Adrenal gland (tissue), 5 donors: Measurements from ENCODE around the gene SPAG6.

ENCODE experiments used
- POLR2A ChIP-seq, 2 donors: fragments of 450-650 bp; IDR thresholded peaks; one replicate each; pipeline ENCODE4 v1.6.1; 2017; ENCODE audit warnings: antibody characterized with exemption in 2 of 2, mild to moderate bottlenecking in 2 of 2, moderate library complexity in 1 of 2
- TF ChIP-seq, protein P1 (sequence below), 6 experiments: fragments of 450-650 bp in 4 of 6; fragments of 200-600 bp in 2 of 6; sonication (generic) in 1 of 6; IDR thresholded peaks; 1 replicate in 5 of 6; 2 replicates in 1 of 6; pipeline versions ENCODE4 v1.5.1 to v1.8.0; 2016 to 2021; ENCODE audit warnings: antibody characterized with exemption in 6 of 6, mild to moderate bottlenecking in 2 of 6, moderate library complexity in 1 of 6
- donor health status: DM: no; HTN: no; CAD: no.

DNA sequence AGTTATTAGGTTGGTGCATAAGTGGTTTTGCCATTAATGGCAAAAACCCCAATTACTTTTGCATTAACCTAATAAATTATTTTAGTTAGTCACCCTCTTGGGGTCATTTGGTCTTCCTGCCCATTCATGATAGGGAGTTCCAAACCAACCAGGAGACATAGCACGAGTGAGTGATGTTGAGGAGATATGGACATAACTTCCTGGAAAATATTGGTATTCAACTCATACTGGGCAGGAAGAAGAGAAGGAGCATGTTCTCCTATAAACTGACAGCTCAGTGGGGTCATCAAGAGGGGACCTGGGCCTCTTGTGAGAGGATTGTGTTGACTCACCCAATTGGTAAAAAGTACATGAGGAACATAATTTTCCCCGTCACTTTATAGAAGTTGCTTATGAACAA, 23.7 kb downstream of the SPAG6 start:
- TF ChIP-seq, protein P1, sequence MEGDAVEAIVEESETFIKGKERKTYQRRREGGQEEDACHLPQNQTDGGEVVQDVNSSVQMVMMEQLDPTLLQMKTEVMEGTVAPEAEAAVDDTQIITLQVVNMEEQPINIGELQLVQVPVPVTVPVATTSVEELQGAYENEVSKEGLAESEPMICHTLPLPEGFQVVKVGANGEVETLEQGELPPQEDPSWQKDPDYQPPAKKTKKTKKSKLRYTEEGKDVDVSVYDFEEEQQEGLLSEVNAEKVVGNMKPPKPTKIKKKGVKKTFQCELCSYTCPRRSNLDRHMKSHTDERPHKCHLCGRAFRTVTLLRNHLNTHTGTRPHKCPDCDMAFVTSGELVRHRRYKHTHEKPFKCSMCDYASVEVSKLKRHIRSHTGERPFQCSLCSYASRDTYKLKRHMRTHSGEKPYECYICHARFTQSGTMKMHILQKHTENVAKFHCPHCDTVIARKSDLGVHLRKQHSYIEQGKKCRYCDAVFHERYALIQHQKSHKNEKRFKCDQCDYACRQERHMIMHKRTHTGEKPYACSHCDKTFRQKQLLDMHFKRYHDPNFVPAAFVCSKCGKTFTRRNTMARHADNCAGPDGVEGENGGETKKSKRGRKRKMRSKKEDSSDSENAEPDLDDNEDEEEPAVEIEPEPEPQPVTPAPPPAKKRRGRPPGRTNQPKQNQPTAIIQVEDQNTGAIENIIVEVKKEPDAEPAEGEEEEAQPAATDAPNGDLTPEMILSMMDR (IDR thresholded peaks at IDR 0.05): no peak
- TF ChIP-seq POLR2A (IDR thresholded peaks at IDR 0.05): no peak
